ENCODE results near the gene PABPC3. TPM values are rescaled to one million over a fixed set of nuclear protein-coding genes. Genes with fewer than 3 reads are reported as not detected.

The PABPC3 gene
- total RNA-seq (2022; extraction: Qiagen RNA extraction; ENCODE audit: low read depth) = 0.16 to 0.20 TPM (median 0.19 TPM) in 5 replicates

DNA sequence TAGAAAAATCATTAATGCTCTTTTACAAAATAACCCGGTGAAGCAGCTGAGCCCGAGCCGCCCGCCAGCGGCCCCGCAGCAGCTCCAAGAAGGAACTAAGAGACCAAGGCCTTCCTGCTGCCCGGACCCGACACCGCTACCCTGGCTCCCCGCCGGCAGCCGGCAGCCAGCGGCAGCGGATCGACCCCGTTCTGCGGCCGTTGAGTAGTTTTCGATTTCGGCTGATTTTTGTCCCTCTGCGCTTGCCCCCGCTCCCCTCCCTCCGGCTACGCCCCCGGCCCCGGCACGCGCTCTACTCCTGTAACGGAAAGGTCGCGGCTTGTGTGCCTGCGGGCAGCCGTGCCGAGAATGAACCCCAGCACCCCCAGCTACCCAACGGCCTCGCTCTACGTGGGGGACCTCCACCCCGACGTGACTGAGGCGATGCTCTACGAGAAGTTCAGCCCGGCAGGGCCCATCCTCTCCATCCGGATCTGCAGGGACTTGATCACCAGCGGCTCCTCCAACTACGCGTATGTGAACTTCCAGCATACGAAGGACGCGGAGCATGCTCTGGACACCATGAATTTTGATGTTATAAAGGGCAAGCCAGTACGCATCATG, at the start of gene PABPC3:
TSS of gene PABPC3 (plus strand) at position 286 of the 603 bp plus-strand sequence. CDS start at position 349, 63 bp downstream.

Other genes starting within 250 kb of the PABPC3 start
- not detected in 5 replicates for gene AMER2, start 76.2 kb downstream of the PABPC3 start, total RNA-seq (2022; extraction: Qiagen RNA extraction; ENCODE audit: low read depth)
- gene MTMR6, start 191.4 kb downstream of the PABPC3 start, total RNA-seq (2022; extraction: Qiagen RNA extraction; ENCODE audit: low read depth) = 7.7 to 11.8 TPM (median 10.1 TPM) in 5 replicates
- 19.3 to 23.5 TPM (median 21.8 TPM) in 5 replicates for gene NUP58, start 205.5 kb downstream of the PABPC3 start, total RNA-seq (2022; extraction: Qiagen RNA extraction; ENCODE audit: low read depth)